H1 (cell line): ENCODE results near the gene DMBT1. TPM values are rescaled to one million over a fixed set of nuclear protein-coding genes. Genes with fewer than 3 reads are reported as not detected.

Source experiments
- BACH1 ChIP-seq: IDR thresholded peaks from 2 replicates; pipeline ENCODE4 v1.6.1; 2012; ENCODE audit warnings: low read length, improper control_type of control experiment
- EGR1 ChIP-seq: IDR thresholded peaks from 2 replicates; pipeline ENCODE4 v1.6.1; 2011; ENCODE audit warnings: low read depth, low read length, borderline replicate concordance
- GABPA ChIP-seq: IDR thresholded peaks from 2 replicates; pipeline ENCODE4 v1.6.1; 2011; ENCODE audit warnings: mild to moderate bottlenecking, low read length, moderate library complexity, borderline replicate concordance; ENCODE audit not compliant: insufficient read depth
- KDM1A ChIP-seq: fragments of 200-600, 300-600 bp; sonication (generic); IDR thresholded peaks from 2 replicates; pipeline ENCODE4 v1.7.1; 2016; ENCODE audit warnings: mild to moderate bottlenecking, low read length, borderline replicate concordance
- RBBP5 ChIP-seq: IDR thresholded peaks from 2 replicates; pipeline ENCODE4 v1.7.1; 2012; ENCODE audit warnings: low read depth, mild to moderate bottlenecking, inconsistent platforms, low read length, moderate library complexity, borderline replicate concordance
- SIN3A ChIP-seq, 2 experiments: IDR thresholded peaks in 1 of 2; conservative IDR thresholded peaks in 1 of 2; 2 replicates each; pipeline ENCODE4 v1.6.1; 2011 to 2012; ENCODE audit warnings: low read length in 2 of 2, improper control_type of control experiment in 1 of 2, low read depth in 1 of 2, mild to moderate bottlenecking in 1 of 2
- SIX5 ChIP-seq: IDR thresholded peaks from 2 replicates; pipeline ENCODE4 v1.6.1; 2011; ENCODE audit warnings: mild to moderate bottlenecking, low read depth, low read length
- polyA plus RNA-seq, 7 experiments: library from polyadenylated mRNA; depleted of rRNA in 3 of 7; stranded (reverse) in 5 of 7; unstranded in 2 of 7; fragments of >200 nt in 5 of 7; fragments of 200-250 nt in 2 of 7; gene quantifications; 1 replicate in 5 of 7; 2 replicates in 1 of 7; 4 replicates in 1 of 7; pipeline versions ENCODE4 v1.2.1 to v1.2.3, GENCODE V29; 2011 to 2013; ENCODE audit warnings: missing spikeins in 2 of 7, mixed read lengths in 2 of 7
- total RNA-seq: library from RNA; stranded (reverse); fragmentation: NEBNext Ultra II Directional; extraction: Animal tissue kit (Norgen Biotek cat#: 25700); gene quantifications from 2 replicates; pipeline ENCODE4 v1.2.1, GENCODE V29; 2021
- TF ChIP-seq, protein P1 (sequence below), 3 experiments: IDR thresholded peaks; 1 replicate in 2 of 3; 2 replicates in 1 of 3; pipeline versions ENCODE4 v1.5.1 to v1.6.1; 2011; ENCODE audit warnings: low read length in 3 of 3, mild to moderate bottlenecking in 3 of 3, inconsistent platforms in 2 of 3, low read depth in 1 of 3, moderate library complexity in 1 of 3; ENCODE audit not compliant: insufficient read depth in 1 of 3; ENCODE audit errors: control extremely low read depth in 1 of 3
- TF ChIP-seq, protein P2 (sequence below): IDR thresholded peaks from 2 replicates; pipeline ENCODE4 v1.6.1; 2012; ENCODE audit warnings: low read length, inconsistent platforms
- TF ChIP-seq, protein P3 (sequence below): IDR thresholded peaks from 2 replicates; pipeline ENCODE4 v1.6.1; 2011; ENCODE audit warnings: low read depth, mild to moderate bottlenecking, low read length; ENCODE audit not compliant: insufficient read depth

DMBT1 gene
- total and polyA plus RNA-seq, 2 of the 8 experiments (the other 6 are each of a cell fraction or from before 2014, with no cell fraction given) = 0.03 TPM; not detected in 1

DNA sequence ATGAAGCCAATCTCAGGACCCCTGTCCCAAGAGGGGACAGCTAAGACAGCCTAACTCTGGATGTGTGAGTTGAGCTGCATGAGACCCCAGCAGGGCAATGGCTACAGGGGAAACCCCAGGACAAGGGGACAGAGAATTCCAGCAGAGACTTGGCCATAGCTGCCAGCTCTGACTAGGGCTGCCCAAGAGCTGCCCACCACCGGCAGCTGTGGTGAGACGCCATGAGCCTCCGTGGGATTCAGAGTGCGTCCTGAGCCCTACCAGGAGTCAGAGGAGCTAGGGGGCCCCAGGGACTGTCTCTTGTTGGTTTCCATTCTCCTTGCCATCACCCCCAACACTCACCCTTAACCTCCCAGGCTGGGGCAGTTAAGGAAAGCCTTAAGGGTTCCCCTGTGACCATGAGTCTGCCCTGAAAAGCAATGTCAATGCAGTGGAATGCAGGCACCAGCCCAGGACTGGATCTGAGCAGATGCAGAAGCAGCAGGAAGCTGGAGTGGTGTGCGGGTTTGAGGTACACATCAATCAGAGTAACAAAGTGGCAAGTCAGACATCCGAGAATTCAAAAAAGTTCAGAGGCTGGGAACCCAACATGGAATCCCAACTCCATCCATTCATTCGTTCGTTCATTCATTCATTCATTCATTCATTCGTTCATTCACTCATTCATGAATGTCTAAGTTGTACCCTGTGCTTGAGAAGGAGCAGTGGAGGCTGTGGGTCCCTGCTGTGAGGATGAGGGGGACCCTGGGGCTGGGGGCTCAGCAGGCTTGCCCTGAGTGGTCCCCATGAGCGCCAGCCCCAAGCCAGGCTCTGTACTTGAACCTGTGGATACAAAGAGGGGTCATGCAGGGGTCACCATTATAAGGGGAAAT lies 86.2 kb downstream of the DMBT1 start (continued):
- TF ChIP-seq, protein P1, sequence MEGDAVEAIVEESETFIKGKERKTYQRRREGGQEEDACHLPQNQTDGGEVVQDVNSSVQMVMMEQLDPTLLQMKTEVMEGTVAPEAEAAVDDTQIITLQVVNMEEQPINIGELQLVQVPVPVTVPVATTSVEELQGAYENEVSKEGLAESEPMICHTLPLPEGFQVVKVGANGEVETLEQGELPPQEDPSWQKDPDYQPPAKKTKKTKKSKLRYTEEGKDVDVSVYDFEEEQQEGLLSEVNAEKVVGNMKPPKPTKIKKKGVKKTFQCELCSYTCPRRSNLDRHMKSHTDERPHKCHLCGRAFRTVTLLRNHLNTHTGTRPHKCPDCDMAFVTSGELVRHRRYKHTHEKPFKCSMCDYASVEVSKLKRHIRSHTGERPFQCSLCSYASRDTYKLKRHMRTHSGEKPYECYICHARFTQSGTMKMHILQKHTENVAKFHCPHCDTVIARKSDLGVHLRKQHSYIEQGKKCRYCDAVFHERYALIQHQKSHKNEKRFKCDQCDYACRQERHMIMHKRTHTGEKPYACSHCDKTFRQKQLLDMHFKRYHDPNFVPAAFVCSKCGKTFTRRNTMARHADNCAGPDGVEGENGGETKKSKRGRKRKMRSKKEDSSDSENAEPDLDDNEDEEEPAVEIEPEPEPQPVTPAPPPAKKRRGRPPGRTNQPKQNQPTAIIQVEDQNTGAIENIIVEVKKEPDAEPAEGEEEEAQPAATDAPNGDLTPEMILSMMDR (IDR thresholded peaks at IDR 0.05; ENCODE audit: control extremely low read depth in 1 of 3, insufficient read depth in 1 of 3, low read depth in 1 of 3, low read length in 3 of 3) = no peak
- TF ChIP-seq KDM1A = no peak
- TF ChIP-seq BACH1 = no peak
- no peak for TF ChIP-seq GABPA
- no peak for TF ChIP-seq SIN3A (conservative IDR thresholded peaks at IDR 0.05 in 1 of 2, IDR thresholded peaks at IDR 0.05 in 1 of 2; ENCODE audit: low read depth in 1 of 2, low read length in 2 of 2)
- TF ChIP-seq, protein P2, sequence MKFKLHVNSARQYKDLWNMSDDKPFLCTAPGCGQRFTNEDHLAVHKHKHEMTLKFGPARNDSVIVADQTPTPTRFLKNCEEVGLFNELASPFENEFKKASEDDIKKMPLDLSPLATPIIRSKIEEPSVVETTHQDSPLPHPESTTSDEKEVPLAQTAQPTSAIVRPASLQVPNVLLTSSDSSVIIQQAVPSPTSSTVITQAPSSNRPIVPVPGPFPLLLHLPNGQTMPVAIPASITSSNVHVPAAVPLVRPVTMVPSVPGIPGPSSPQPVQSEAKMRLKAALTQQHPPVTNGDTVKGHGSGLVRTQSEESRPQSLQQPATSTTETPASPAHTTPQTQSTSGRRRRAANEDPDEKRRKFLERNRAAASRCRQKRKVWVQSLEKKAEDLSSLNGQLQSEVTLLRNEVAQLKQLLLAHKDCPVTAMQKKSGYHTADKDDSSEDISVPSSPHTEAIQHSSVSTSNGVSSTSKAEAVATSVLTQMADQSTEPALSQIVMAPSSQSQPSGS = no peak
- TF ChIP-seq, protein P3, sequence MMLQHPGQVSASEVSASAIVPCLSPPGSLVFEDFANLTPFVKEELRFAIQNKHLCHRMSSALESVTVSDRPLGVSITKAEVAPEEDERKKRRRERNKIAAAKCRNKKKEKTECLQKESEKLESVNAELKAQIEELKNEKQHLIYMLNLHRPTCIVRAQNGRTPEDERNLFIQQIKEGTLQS = no peak
- no peak for TF ChIP-seq RBBP5
- no peak for TF ChIP-seq EGR1
- no peak for TF ChIP-seq SIX5
